Mesodermal cell (in vitro differentiated cells): Measurements from ENCODE around the gene SIGLEC6.

Experiments
- H3K27ac ChIP-seq: 2 replicates; pipeline ENCODE4 v1.7.0; 2013; ENCODE audit warnings: mild to moderate bottlenecking, low read depth, low read length, moderate library complexity; ENCODE audit not compliant: severe bottlenecking
- H3K36me3 ChIP-seq: 2 replicates; pipeline ENCODE4 v1.7.1; 2013; ENCODE audit warnings: mild to moderate bottlenecking, low read length, moderate library complexity; ENCODE audit not compliant: control insufficient read depth, insufficient read depth
- H3K4me1 ChIP-seq: one replicate; pipeline ENCODE4 v1.7.1; 2013; ENCODE audit warnings: mild to moderate bottlenecking, low read length; ENCODE audit not compliant: insufficient read depth, control insufficient read depth, poor library complexity, severe bottlenecking
- H3K4me3 ChIP-seq: 2 replicates; pipeline ENCODE4 v1.7.0; 2013; ENCODE audit warnings: low read length, control low read depth, mild to moderate bottlenecking; ENCODE audit not compliant: insufficient read depth, poor library complexity, severe bottlenecking; ENCODE audit errors: extremely low read depth
- H3K9me3 ChIP-seq: 2 replicates; pipeline ENCODE4 v1.7.1; 2013; ENCODE audit warnings: mild to moderate bottlenecking, low read length, moderate library complexity; ENCODE audit not compliant: control insufficient read depth
- WGBS, 2 experiments: methylation state at CpG; one replicate each; pipeline ENCODE4 v1.1.5; 2013; ENCODE audit warnings: missing lambda C conversion rate in 2 of 2; ENCODE audit not compliant: insufficient coverage in 2 of 2; 5-methylcytosine and 5-hydroxymethylcytosine counted together

SIGLEC6 gene

GRCh38 chr19:51472607-51473006 lies 58.9 kb downstream of the SIGLEC6 start:
- Histone ChIP-seq H3K4me1 (peaks cover 5% of the 10 kb centered on the region), H3K9me3 (no peaks in the 10 kb centered on the region), H3K4me3 (no peak overlapping the region), H3K36me3 (no peaks in the 10 kb centered on the region), H3K27ac (no peak overlapping the region)
- WGBS, 2 experiments, result 34% methylated on average over 2 of the region's 4 CpGs; no CpG with 5 or more reads in 1 of the 2 experiments

GRCh38 chr19:51471527-51471926 lies 59.9 kb downstream of the SIGLEC6 start:
- Histone ChIP-seq H3K9me3 (no peaks in the 10 kb centered on the region), H3K4me3 (no peak overlapping the region), H3K36me3 (no peaks in the 10 kb centered on the region), H3K27ac (no peak overlapping the region), H3K4me1 (peaks cover 5% of the 10 kb centered on the region)
- no CpG with 5 or more reads among the region's 1 CpG for WGBS, 2 experiments

- Histone ChIP-seq H3K36me3 (no peaks in the 10 kb centered on the region), H3K4me3 (no peak overlapping the region), H3K9me3 (no peaks in the 10 kb centered on the region), H3K27ac (no peak overlapping the region), H3K4me1 (peaks cover 5% of the 10 kb centered on the region)
- WGBS, 2 experiments, result 85 to 92% methylated on average over 8 of the region's 9 CpGs
These were observed 60.5 kb downstream of the SIGLEC6 start for GRCh38 chr19:51470966-51471365.

GRCh38 chr19:51469629-51470028 lies 61.8 kb downstream of the SIGLEC6 start:
- no peaks in the 10 kb centered on the region for H3K9me3 ChIP-seq
- no peak overlapping the region for H3K4me3 ChIP-seq
- H3K4me1 ChIP-seq, result peaks cover 5% of the 10 kb centered on the region
- 80% methylated on average over 1 of the region's 1 CpG for WGBS, 2 experiments
- H3K27ac ChIP-seq, result no peak overlapping the region
- H3K36me3 ChIP-seq, result no peaks in the 10 kb centered on the region

- 20 to 50% methylated on average over 1 to 3 of the region's 4 CpGs for WGBS, 2 experiments
- Histone ChIP-seq H3K9me3 (no peaks in the 10 kb centered on the region), H3K36me3 (no peaks in the 10 kb centered on the region), H3K4me3 (no peak overlapping the region), H3K4me1 (peaks cover 5% of the 10 kb centered on the region), H3K27ac (no peak overlapping the region)
These were observed 62.3 kb downstream of the SIGLEC6 start for GRCh38 chr19:51469162-51469561.

- WGBS, 2 experiments, result 83 to 88% methylated on average over 1 to 2 of the region's 2 CpGs
- H3K36me3 ChIP-seq, result no peaks in the 10 kb centered on the region
These were observed 62.9 kb downstream of the SIGLEC6 start for GRCh38 chr19:51468545-51468920.

GRCh38 chr19:51467864-51468544 lies 63.5 kb downstream of the SIGLEC6 start:
- Histone ChIP-seq H3K4me1 (peaks cover 5% of the 10 kb centered on the region), H3K27ac (no peak overlapping the region), H3K36me3 (no peaks in the 10 kb centered on the region), H3K4me3 (no peak overlapping the region), H3K9me3 (no peaks in the 10 kb centered on the region)
- 78 to 80% methylated on average over 1 of the region's 4 CpGs for WGBS, 2 experiments

More at GRCh38 chr19:51468545-51468920, 62.9 kb downstream of the SIGLEC6 start:
- Histone ChIP-seq H3K9me3 (no peaks in the 10 kb centered on the region), H3K27ac (no peak overlapping the region), H3K4me1 (peaks cover 5% of the 10 kb centered on the region), H3K4me3 (no peak overlapping the region)
